ENCODE results near the gene PRR35.

PRR35 gene

GRCh38 chr16:575354-576196, 15.4 kb downstream of the PRR35 start:
- Histone ChIP-seq H3K27ac (ENCODE audit: low read depth, low read length, poor library complexity, severe bottlenecking) (no peak overlapping the region), H3K9me3 (ENCODE audit: low read length) (no peaks in the 10 kb centered on the region), H3K9me2 (ENCODE audit: low read depth, low read length) (no peaks in the 10 kb centered on the region), H3K4me1 (ENCODE audit: insufficient read depth, low read length, severe bottlenecking) (peaks cover 12% of the 10 kb centered on the region), H3K4me3 (ENCODE audit: low read depth, low read length, poor library complexity, severe bottlenecking) (no peak overlapping the region), H4K20me1 (ENCODE audit: insufficient read depth, low read length) (no peaks in the 10 kb centered on the region), H3K27me3 (ENCODE audit: insufficient read depth, low read length) (no peaks in the 10 kb centered on the region), H2AFZ (ENCODE audit: low read length) (no peak overlapping the region), H3K79me2 (ENCODE audit: insufficient read depth, low read length) (no peaks in the 10 kb centered on the region), H3F3A (ENCODE audit: insufficient read depth, low read length) (no peaks in the 10 kb centered on the region), H3K4me2 (ENCODE audit: low read length) (no peak overlapping the region), H3K36me3 (ENCODE audit: insufficient read depth, low read length) (peaks cover 9% of the 10 kb centered on the region; the same call in 1 of the 2 replicates), H3K9ac (ENCODE audit: low read length) (no peak overlapping the region)
- TF ChIP-seq EZH2 (IDR thresholded peaks at IDR 0.05; ENCODE audit: borderline replicate concordance, low read length): no peak
- TF ChIP-seq CTCF (IDR thresholded peaks at IDR 0.05; ENCODE audit: low read length): no peak

- Histone ChIP-seq H3K4me2 (ENCODE audit: low read length) (no peak overlapping the region), H3K9me2 (ENCODE audit: low read depth, low read length) (no peaks in the 10 kb centered on the region), H3K27ac (ENCODE audit: low read depth, low read length, poor library complexity, severe bottlenecking) (no peak overlapping the region), H3K9me3 (ENCODE audit: low read length) (no peaks in the 10 kb centered on the region), H3K4me3 (ENCODE audit: low read depth, low read length, poor library complexity, severe bottlenecking) (no peak overlapping the region), H3K4me1 (ENCODE audit: insufficient read depth, low read length, severe bottlenecking) (peaks cover 5% of the 10 kb centered on the region), H3K27me3 (ENCODE audit: insufficient read depth, low read length) (no peaks in the 10 kb centered on the region), H3K9ac (ENCODE audit: low read length) (no peak overlapping the region), H3K79me2 (ENCODE audit: insufficient read depth, low read length) (no peaks in the 10 kb centered on the region), H2AFZ (ENCODE audit: low read length) (no peak overlapping the region), H3F3A (ENCODE audit: insufficient read depth, low read length) (no peaks in the 10 kb centered on the region), H3K36me3 (ENCODE audit: insufficient read depth, low read length) (peaks cover 9% of the 10 kb centered on the region; the same call in 1 of the 2 replicates), H4K20me1 (ENCODE audit: insufficient read depth, low read length) (no peaks in the 10 kb centered on the region)
- TF ChIP-seq CTCF (IDR thresholded peaks at IDR 0.05; ENCODE audit: low read length): no peak
- no peak for TF ChIP-seq EZH2 (IDR thresholded peaks at IDR 0.05; ENCODE audit: borderline replicate concordance, low read length)
These were observed 16.1 kb downstream of the PRR35 start for GRCh38 chr16:576197-576822.

- no peaks in the 10 kb centered on the region for H3K9me3 ChIP-seq (ENCODE audit: low read length)
- no peaks in the 10 kb centered on the region for H3F3A ChIP-seq (ENCODE audit: insufficient read depth, low read length)
- H3K9me2 ChIP-seq (ENCODE audit: low read depth, low read length): no peaks in the 10 kb centered on the region
- no peaks in the 10 kb centered on the region for H3K79me2 ChIP-seq (ENCODE audit: insufficient read depth, low read length)
- no peak for TF ChIP-seq EZH2 (IDR thresholded peaks at IDR 0.05; ENCODE audit: borderline replicate concordance, low read length)
- no peak for TF ChIP-seq CTCF (IDR thresholded peaks at IDR 0.05; ENCODE audit: low read length)
- H3K36me3 ChIP-seq (ENCODE audit: insufficient read depth, low read length): peaks cover 9% of the 10 kb centered on the region; the same call in 1 of the 2 replicates
- H3K27ac ChIP-seq (ENCODE audit: low read depth, low read length, poor library complexity, severe bottlenecking): no peak overlapping the region
- H3K4me2 ChIP-seq (ENCODE audit: low read length): no peak overlapping the region
- no peaks in the 10 kb centered on the region for H4K20me1 ChIP-seq (ENCODE audit: insufficient read depth, low read length)
- peaks cover 5% of the 10 kb centered on the region for H3K4me1 ChIP-seq (ENCODE audit: insufficient read depth, low read length, severe bottlenecking)
- no peak overlapping the region for H3K9ac ChIP-seq (ENCODE audit: low read length)
- no peaks in the 10 kb centered on the region for H3K27me3 ChIP-seq (ENCODE audit: insufficient read depth, low read length)
- H2AFZ ChIP-seq (ENCODE audit: low read length): no peak overlapping the region
- H3K4me3 ChIP-seq (ENCODE audit: low read depth, low read length, poor library complexity, severe bottlenecking): no peak overlapping the region
These were observed 16.6 kb downstream of the PRR35 start for GRCh38 chr16:576823-577201.

Data from OCI-LY1 (cell line).